Measurements from ENCODE around the gene LCN15.

DNA sequence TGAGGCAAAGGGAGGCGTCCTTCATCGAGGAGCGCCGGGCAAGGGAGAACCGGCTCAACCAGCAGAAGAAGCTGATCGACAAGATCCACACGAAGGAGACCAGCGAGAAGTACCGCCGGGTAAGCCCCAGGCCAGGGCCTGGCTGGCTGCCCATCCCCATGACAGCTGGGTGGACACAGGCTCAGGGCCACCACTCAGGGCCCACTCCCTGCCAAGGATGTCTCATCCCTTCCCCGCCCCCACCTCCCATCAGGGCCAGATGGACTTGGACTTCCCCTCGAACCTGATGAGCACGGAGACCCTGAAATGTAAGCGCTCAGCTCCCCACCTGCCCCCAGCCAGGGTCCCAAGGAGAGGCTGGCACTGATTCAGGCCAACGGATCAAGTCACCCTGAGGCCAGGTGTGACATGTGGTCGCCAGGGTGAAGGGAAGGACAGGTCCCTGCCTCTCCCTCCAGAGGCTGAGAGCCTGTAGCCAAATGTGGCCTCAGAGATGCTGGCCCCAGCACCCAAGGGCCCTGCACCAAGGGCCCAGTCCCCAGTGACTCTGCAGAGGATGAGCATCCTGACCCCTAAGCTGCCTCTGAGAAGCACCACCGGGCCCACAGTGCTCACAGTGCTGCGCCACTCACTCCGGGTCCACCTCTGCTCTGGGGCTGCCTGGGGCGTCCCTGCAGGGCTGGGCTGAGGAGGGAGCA, 40.3 kb upstream of the LCN15 start:
- TF ChIP-seq CTCF (IDR thresholded peaks at IDR 0.05; ENCODE audit: insufficient read depth, low read depth, low read length) (no peak), EZH2 (IDR thresholded peaks at IDR 0.05; ENCODE audit: insufficient read depth, low read length) (no peak)

All from astrocyte (in vitro differentiated cells and primary cell).